ENCODE data around the gene KRT73.

The KRT73 gene

GRCh38 chr12:52561880-52562449, 56.4 kb downstream of the KRT73 start:
- peak; percentile 14 for TF ChIP-seq CTCF (IDR thresholded peaks at IDR 0.05; ENCODE audit: control insufficient read depth, insufficient read depth, low read depth, low read length, missing control alignments)
- H3K4me3 ChIP-seq (ENCODE audit: control insufficient read depth, low read depth, low read length), result no peak overlapping the region
- no peak for DNase-seq (ENCODE audit: low read depth)

GRCh38 chr12:52559979-52560378, 58.4 kb downstream of the KRT73 start:
- no peak for TF ChIP-seq CTCF (IDR thresholded peaks at IDR 0.05; ENCODE audit: control insufficient read depth, insufficient read depth, low read depth, low read length, missing control alignments)
- H3K4me3 ChIP-seq (ENCODE audit: control insufficient read depth, low read depth, low read length), result no peak overlapping the region
- DNase-seq (ENCODE audit: low read depth), result no peak

- no peak for TF ChIP-seq CTCF (IDR thresholded peaks at IDR 0.05; ENCODE audit: control insufficient read depth, insufficient read depth, low read depth, low read length, missing control alignments)
- DNase-seq (ENCODE audit: low read depth), result no peak
- no peak overlapping the region for H3K4me3 ChIP-seq (ENCODE audit: control insufficient read depth, low read depth, low read length)
Measured at GRCh38 chr12:52558781-52559445, 59.4 kb downstream of the KRT73 start.

Measured in AG09309 (cell line).